ENCODE results near the gene UHRF2. TPM values are rescaled to one million over a fixed set of nuclear protein-coding genes. Genes with fewer than 3 reads are reported as not detected.

Gene UHRF2
- total and polyA plus RNA-seq, 2 of the 13 experiments (the other 11 are each of a cell fraction or from before 2014, with no cell fraction given), result 42.1 to 44.2 TPM

GRCh38 chr9:6501526-6502210 lies 88.7 kb downstream of the UHRF2 start:
- FAIRE-seq, result no peak
- no peaks in the 10 kb centered on the region for H3K4me1 ChIP-seq (ENCODE audit: insufficient read depth, low read length)
- WGBS (ENCODE audit: low lambda C conversion rate), result 97% methylated on average over 2 of the region's 2 CpGs
- ChIA-PET POLR2A (no interaction called here), CTCF (ENCODE audit: low intra/inter-chr PET ratio, low total read pairs) (no interaction called here)
- DNase-seq (ENCODE audit: low spot score), result no peak
- H3K27me3 ChIP-seq (ENCODE audit: control insufficient read depth in 1 of 2, insufficient read depth in 2 of 2, low read length in 2 of 2), result no peaks in the 10 kb centered on the region
- no peak overlapping the region for H3K9ac ChIP-seq (ENCODE audit: insufficient read depth, low read depth, low read length)
- no peaks in the 10 kb centered on the region for H3K9me3 ChIP-seq (ENCODE audit: low read length)
- no peaks in the 10 kb centered on the region for H4K20me1 ChIP-seq (ENCODE audit: insufficient read depth, low read length)
- no peak overlapping the region for H2AFZ ChIP-seq (ENCODE audit: low read length)
- H3K27ac ChIP-seq (ENCODE audit: extremely low read length, insufficient read depth, low read length), result no peak overlapping the region
- TF ChIP-seq ZNF333 (CRISPR knock-in tag; IDR thresholded peaks at IDR 0.05; ENCODE audit: borderline replicate concordance) (no peak), ZNF12 (CRISPR knock-in tag; IDR thresholded peaks at IDR 0.05) (no peak)
- no TSS peak for BruUV-seq (replicated peaks)
- H3K4me3 ChIP-seq (replicated peaks in 1 of 3; ENCODE audit: insufficient read depth in 1 of 3, low read depth in 2 of 3, low read length in 3 of 3), result no peak overlapping the region
- intact Hi-C loops (cut with micrococcal nuclease; ENCODE audit: unreplicated experiment) (no loop called here), in situ Hi-C loops (cut with HindIII; ENCODE audit: extremely low pct_ligation_motif_present, low pct_unique_long_range_greater_than_20kb) (no loop called here)
- H3K79me2 ChIP-seq (ENCODE audit: insufficient read depth, low read length), result no peaks in the 10 kb centered on the region
- no peak overlapping the region for H3K4me2 ChIP-seq (ENCODE audit: low read depth, low read length)
- ATAC-seq, result no peak
- H3K36me3 ChIP-seq (replicated peaks in 1 of 2; ENCODE audit: control insufficient read depth in 1 of 2, insufficient read depth in 2 of 2, low read length in 2 of 2), result peaks cover 21 to 65% of the 10 kb centered on the region in 2 experiments

DNA sequence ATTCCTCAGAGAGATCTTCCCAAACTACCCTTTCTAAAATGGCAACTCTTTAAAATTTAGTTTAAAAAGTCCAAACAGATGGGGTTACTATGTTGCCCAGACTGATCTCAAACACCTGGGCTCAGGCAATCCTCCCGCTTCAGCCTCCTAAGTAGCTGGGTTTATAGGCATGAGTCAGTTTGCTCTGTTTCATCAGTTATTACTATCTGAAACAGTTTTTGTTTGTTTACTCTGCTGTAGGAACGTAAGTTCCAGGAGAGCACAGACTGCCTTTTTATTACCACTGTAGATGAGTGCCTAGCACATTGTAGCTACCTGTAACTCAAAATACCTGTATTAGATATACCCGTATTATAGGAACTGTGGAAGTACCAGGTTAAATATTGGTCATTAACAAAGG lies 89.4 kb downstream of the UHRF2 start:
- BruUV-seq (replicated peaks), result no TSS peak
- in situ Hi-C loops (cut with HindIII; ENCODE audit: extremely low pct_ligation_motif_present, low pct_unique_long_range_greater_than_20kb), result no loop called here
- TF ChIP-seq SAFB2 (CRISPR knock-in tag; IDR thresholded peaks at IDR 0.05; ENCODE audit: borderline replicate concordance, low read depth) (no peak), RELA (CRISPR knock-in tag; IDR thresholded peaks at IDR 0.05) (no peak), ZBTB10 (CRISPR knock-in tag; IDR thresholded peaks at IDR 0.05; ENCODE audit: borderline replicate concordance) (no peak), BATF2 (CRISPR knock-in tag; IDR thresholded peaks at IDR 0.05) (no peak), ARNT (IDR thresholded peaks at IDR 0.05) (no peak), PRDM4 (CRISPR knock-in tag; IDR thresholded peaks at IDR 0.05; ENCODE audit: borderline replicate concordance) (no peak), SRY (CRISPR knock-in tag; IDR thresholded peaks at IDR 0.05) (no peak), ZNF232 (CRISPR knock-in tag; IDR thresholded peaks at IDR 0.05; ENCODE audit: borderline replicate concordance) (no peak)
- TF ChIP-seq, protein P1, sequence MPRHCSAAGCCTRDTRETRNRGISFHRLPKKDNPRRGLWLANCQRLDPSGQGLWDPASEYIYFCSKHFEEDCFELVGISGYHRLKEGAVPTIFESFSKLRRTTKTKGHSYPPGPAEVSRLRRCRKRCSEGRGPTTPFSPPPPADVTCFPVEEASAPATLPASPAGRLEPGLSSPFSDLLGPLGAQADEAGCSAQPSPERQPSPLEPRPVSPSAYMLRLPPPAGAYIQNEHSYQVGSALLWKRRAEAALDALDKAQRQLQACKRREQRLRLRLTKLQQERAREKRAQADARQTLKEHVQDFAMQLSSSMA (CRISPR knock-in tag; IDR thresholded peaks at IDR 0.05), result no peak

More for the DNA sequence above, 89.4 kb downstream of the UHRF2 start:
- no peaks in the 10 kb centered on the region for H4K20me1 ChIP-seq (ENCODE audit: insufficient read depth, low read length)
- no peaks in the 10 kb centered on the region for H3K4me1 ChIP-seq (ENCODE audit: insufficient read depth, low read length)
- no peak overlapping the region for H3K4me3 ChIP-seq (replicated peaks in 1 of 3; ENCODE audit: insufficient read depth in 1 of 3, low read depth in 2 of 3, low read length in 3 of 3)
- CTCF ChIA-PET (ENCODE audit: low intra/inter-chr PET ratio, low total read pairs), result no interaction called here
- no peak overlapping the region for H3K9ac ChIP-seq (ENCODE audit: insufficient read depth, low read depth, low read length)
- H3K27ac ChIP-seq (ENCODE audit: extremely low read length, insufficient read depth, low read length), result no peak overlapping the region
- ATAC-seq (no peak), FAIRE-seq (no peak), DNase-seq (ENCODE audit: low spot score) (no peak)
- H3K79me2 ChIP-seq (ENCODE audit: insufficient read depth, low read length), result no peaks in the 10 kb centered on the region
- H2AFZ ChIP-seq (ENCODE audit: low read length), result no peak overlapping the region
- intact Hi-C loops (cut with micrococcal nuclease; ENCODE audit: unreplicated experiment), result no loop called here
- H3K4me2 ChIP-seq (ENCODE audit: low read depth, low read length), result no peak overlapping the region
- POLR2A ChIA-PET, result interaction anchor here (1.1 kb wide), 1 partner anchor 178 kb away, joined by 3 read pairs; no protein-coding TSS in a partner anchor
- H3K9me3 ChIP-seq (ENCODE audit: low read length), result no peaks in the 10 kb centered on the region
- 92% methylated on average over 3 of the region's 3 CpGs for WGBS (ENCODE audit: low lambda C conversion rate)
- no peaks in the 10 kb centered on the region for H3K27me3 ChIP-seq (ENCODE audit: control insufficient read depth in 1 of 2, insufficient read depth in 2 of 2, low read length in 2 of 2)
- peaks cover 20 to 58% of the 10 kb centered on the region in 2 experiments for H3K36me3 ChIP-seq (replicated peaks in 1 of 2; ENCODE audit: control insufficient read depth in 1 of 2, insufficient read depth in 2 of 2, low read length in 2 of 2)
